ENCODE data around the gene EYS.
"Not testable (repeated sequence)": the region's sequence is repeated elsewhere in the genome, so short reads cannot be mapped to it uniquely, and the experiment has no call there.

The EYS gene

DNA sequence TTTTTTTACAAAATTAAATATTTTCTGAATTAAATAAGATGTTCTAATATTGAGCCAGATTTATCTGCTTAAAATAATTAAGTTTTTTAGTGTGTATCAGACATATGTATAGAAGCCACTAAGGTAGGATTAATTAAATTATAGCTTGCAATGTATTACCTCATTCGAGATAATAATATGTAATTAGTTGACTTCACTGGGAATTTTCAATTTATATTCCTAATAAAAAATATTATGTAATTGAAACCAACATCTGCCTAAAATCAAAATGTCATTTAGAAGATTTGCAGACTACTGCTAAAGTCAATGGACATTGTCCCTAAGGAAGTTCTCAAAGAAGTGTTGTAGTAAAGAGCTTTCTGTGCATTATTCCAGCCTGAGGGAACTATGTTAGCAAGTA is 254.7 kb downstream of the EYS start:
- DNase-seq (ENCODE audit: low spot score): no peak

DNA sequence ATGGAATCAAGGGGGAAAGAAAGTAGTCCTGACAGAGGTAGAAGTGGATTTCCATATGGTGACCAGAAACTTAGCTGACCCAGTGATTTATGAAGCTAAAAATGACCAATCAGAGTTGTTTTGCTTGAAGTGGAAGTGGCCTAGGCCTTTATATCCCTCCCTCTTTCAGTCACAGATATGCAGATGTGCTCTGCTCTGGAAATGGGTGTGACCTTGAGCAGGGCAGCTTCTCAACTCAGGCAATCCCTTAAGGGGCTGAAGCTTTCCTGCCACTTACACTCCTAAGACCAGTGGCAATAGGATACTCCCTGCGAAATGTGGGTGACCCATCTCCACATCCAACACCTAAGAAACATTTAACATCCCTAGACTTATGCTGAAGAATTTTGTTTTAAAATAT is 256.6 kb downstream of the EYS start:
- DNase-seq (ENCODE audit: low spot score): peak; percentile 12

DNA sequence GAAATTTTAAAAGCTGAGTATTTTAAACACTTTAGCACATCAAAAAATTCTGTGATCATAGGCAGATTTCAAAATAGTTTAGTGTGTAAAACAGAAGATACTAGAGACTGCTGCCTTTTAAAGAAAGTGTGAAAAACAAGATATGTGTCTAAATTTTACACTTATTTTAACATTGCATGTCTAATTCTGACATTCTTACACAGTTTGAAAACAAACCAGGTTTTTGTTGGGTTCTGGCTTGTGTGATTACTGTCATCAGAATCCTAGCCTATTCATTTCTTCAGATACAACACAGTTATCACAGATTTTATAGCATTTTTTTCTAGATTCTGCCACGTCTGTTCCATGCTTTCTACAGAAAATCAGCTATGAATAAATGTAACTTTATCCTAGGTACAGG is 257.1 kb downstream of the EYS start:
- DNase-seq (ENCODE audit: low spot score): no peak

GRCh38 chr6:65448866-65449265 is 258.2 kb downstream of the EYS start:
- DNase-seq (ENCODE audit: low spot score): no peak

GRCh38 chr6:65436281-65436680 is 270.7 kb downstream of the EYS start:
- DNase-seq (ENCODE audit: low spot score): no peak

DNA sequence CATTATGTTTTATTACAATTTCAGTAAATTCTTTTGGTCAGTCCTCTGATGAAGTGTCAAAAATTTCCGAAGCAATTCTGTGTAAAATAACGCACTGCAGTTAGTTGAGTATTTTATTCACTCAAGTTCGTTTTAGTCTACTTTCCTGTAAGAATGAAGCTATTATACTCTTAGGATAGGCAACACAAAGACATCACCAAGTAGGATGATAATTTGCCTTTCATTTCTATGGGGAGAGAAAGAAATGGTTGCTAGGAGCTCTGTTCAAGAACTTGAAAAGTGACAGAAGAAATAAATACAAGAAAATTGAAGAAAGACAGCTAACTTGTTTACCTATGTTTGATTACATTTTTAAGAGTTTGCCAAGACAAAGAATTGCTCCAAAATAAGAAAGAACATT is 290.4 kb downstream of the EYS start:
- no peak for DNase-seq (ENCODE audit: low spot score)

GRCh38 chr6:65410309-65410708 is 296.7 kb downstream of the EYS start:
- DNase-seq (ENCODE audit: low spot score): no peak

GRCh38 chr6:65402564-65402963 is 304.5 kb downstream of the EYS start:
- no peak for DNase-seq (ENCODE audit: low spot score)

DNA sequence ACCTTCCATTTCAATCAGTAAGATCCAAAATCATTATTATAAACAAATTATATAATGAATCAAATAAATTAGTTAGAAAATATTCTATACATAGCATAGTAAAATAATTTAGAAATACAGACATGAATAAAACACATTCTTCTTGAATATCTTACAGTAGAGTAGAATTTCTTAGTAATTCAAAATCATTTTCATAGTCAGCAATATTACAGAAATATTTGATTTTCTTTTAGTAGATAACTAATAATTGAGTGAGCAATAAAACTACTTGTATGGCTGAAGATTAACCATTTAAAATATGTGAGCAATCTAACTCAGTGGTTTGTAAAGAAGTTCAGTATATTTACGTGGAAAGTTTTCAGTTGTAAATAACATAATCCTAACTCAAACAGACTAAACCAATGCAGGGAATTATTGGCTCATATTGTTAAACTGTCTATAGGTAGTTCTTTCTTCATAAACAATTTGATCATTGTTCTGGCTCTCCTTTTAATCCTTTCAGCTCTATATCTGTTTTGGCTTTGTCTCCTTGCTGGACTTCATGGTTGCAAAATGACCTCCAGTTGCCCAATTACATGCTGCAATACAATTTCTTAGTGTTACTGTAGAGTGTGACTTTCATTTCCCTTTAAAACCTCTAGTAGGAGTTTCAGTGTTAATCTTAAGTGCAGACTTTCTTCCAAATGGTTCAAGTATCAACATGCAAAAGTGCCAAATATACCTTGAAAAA is 307.5 kb downstream of the EYS start:
- DNase-seq (ENCODE audit: low spot score): no peak

- DNase-seq (ENCODE audit: low spot score): peak; percentile 7
These were observed 308.2 kb downstream of the EYS start for GRCh38 chr6:65398851-65399250.

- DNase-seq (ENCODE audit: low spot score): no peak
These were observed 356.5 kb downstream of the EYS start for GRCh38 chr6:65350530-65350929.

DNA sequence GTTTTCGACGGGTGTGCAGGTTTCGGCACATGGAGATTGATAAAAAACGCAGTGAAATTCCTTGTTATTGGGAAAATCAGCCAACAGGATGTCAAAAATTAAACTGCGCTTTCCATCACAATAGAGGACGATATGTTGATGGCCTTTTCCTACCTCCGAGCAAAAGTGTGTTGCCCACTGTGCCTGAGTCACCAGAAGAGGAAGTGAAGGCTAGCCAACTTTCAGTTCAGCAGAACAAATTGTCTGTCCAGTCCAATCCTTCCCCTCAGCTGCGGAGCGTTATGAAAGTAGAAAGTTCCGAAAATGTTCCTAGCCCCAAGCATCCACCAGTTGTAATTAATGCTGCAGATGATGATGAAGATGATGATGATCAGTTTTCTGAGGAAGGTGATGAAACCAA is 404.4 kb downstream of the EYS start:
- not testable (repeated sequence) for DNase-seq (ENCODE audit: low spot score)

DNA sequence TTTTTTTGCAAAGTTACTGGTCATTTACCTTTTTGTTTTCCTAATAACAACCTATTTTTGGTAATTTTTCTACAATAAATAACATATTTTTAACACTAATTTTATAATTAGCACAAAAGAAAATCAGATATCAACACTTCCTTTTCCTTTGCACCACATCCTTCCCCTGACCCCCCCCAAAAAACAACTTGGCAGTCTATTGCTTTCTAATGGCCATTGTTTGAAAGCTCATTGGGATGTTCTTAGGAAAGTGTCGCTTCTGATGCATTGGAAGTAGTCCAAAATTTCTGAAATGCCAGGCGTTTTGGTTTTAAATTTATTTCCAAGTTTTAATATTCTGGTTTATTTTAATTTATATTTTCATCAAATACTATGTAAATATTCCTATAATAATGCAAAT is 407.8 kb downstream of the EYS start:
- no peak for DNase-seq (ENCODE audit: low spot score)

DNA sequence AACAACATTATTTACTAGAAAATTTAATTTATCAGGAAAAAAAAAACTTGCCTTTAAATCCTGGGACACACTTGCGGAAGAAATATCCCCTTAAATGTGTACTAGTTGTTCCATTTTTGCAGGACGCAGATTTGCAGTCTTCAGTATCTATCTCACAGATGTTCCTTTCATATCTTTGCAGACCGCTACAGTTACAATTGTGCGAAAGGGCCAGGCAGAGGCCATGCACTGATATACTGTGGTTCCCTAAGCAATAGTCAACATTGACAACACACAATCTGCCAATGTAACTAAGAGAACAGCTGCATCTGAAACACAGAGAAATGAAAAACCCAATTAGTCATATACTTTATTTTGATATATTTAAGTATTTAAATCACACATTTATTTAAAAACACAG is 411.2 kb downstream of the EYS start:
- DNase-seq (ENCODE audit: low spot score): no peak

DNA sequence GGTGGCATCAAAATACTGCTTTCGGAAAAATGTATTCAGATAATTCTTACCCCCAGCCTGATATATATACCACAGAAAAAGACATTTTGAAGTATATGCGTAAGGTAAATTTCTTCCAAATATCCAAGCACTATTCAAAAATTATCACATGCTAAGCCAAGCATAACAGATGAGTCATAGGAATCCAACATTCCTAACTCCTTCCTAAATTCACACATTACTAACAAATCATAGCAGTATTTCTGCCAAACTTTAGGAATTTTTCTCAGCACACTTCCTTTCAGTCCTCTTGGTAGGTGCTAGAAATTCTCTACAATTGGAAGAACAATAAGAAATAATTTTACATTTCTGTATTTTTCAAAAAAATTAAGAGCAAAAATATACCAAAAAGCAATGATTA is 417.5 kb downstream of the EYS start:
- peak; percentile 58 for DNase-seq (ENCODE audit: low spot score)

DNA sequence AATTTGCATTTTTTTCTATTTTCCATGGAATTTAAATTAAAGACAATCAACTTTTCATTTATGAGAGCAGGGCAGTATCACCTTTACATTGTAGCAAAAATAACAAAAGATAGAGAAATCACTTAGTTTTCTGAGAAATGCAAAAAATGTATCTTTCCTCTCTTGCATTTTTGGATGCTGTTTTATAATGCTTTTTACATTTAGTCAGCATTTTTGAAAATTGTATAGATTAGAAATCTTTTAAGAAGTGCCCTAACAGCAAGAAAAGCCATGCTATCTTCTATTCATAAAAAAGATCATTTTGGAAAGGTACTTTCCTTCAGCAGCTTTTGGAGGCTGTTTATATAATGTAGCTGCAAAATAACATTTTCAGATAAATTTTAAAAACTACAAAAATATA is 421.8 kb downstream of the EYS start:
- no peak for DNase-seq (ENCODE audit: low spot score)

- DNase-seq (ENCODE audit: low spot score): no peak
These were observed 427.0 kb downstream of the EYS start for GRCh38 chr6:65280060-65280459.

DNA sequence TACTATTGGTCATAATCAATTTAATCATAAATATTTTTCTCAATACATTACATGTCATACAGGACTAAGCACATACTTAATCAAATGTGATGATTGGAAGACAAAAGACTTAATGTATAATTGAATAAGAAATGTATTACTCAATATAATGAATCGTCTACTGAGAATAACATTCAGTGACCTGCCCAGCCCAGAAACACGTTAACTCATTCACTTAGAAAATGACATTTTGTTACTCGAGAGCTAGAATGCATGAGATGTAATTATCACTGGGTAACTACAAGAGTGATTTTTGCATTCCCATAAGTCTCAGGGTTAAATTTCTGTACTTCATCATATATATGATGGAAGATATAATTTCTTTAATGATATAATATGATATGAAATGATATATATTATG is 444.8 kb downstream of the EYS start:
- no peak for DNase-seq (ENCODE audit: low spot score)

DNA sequence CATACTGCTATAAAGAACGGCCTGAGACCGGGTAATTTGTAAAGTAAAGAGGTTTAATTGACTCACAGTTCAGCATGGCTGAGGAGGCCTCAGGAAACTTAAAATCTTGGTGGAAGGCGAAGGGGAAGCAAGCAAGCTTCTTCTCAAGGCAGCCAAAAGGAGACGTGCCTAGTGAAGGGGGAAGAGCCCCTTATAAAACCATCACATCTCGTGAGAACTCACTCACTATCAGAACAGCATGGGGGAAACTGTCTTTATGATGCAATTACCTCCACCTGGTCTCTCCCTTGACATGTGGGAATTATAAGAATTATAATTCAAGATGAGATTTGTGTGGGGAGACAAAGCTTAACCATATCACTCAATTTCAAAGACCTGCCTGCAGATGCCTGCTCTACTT is 447.0 kb downstream of the EYS start:
- DNase-seq (ENCODE audit: low spot score): no peak

- DNase-seq (ENCODE audit: low spot score): peak; percentile 77
These were observed 448.0 kb downstream of the EYS start for GRCh38 chr6:65259059-65259458.

DNA sequence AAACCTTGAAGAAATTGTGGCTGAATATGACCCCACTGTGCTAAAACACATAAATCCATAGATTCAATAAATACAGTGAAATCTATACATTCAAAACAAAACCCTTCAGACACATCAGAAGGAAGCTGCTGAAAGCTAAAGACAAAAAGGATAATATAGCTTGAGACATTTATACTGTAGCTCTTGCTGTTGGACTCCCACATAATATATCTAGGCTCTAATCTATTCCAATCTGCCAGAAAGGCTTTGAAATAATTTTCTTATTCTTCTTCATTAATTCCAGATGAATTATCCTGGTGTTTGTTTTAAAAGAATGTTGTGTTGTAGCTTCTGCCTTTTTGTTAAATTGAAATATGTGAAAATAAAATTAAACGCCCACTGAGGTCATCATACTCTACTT is 454.0 kb downstream of the EYS start:
- DNase-seq (ENCODE audit: low spot score): no peak

- no peak for DNase-seq (ENCODE audit: low spot score)
These were observed 458.9 kb downstream of the EYS start for GRCh38 chr6:65248101-65248610.

- DNase-seq (ENCODE audit: low spot score): no peak
These were observed 475.4 kb downstream of the EYS start for GRCh38 chr6:65231616-65232015.

DNA sequence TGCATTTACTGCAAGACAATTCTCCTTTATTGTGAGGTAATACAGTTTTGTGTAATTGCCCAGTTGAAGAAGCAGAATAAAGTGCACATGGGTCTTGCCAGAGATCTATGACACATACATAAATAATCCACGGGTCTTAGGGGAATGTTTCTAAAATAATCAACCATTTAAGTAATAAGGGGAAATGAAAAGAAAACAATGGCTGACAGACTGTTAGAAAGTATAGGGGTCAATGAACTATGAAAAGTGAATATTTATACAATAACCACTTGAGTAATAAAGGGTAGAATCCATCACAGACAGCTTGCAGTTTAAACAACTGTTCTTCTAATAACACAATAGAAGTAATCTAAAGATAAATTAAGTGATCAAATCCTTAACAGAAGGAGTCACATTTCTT is 477.2 kb downstream of the EYS start:
- no peak for DNase-seq (ENCODE audit: low spot score)
